Retina (tissue), 1 donor: ENCODE data around the gene SERTAD1.

ENCODE experiments used
- DNase-seq: peaks from one replicate; pipeline ENCODE4 v3.0.0-alpha.2; 2016

Gene SERTAD1

GRCh38 chr19:40398417-40399131, 27.2 kb downstream of the SERTAD1 start:
- peak; percentile 64 for DNase-seq

GRCh38 chr19:40397568-40397906, 28.3 kb downstream of the SERTAD1 start:
- DNase-seq = no peak

DNA sequence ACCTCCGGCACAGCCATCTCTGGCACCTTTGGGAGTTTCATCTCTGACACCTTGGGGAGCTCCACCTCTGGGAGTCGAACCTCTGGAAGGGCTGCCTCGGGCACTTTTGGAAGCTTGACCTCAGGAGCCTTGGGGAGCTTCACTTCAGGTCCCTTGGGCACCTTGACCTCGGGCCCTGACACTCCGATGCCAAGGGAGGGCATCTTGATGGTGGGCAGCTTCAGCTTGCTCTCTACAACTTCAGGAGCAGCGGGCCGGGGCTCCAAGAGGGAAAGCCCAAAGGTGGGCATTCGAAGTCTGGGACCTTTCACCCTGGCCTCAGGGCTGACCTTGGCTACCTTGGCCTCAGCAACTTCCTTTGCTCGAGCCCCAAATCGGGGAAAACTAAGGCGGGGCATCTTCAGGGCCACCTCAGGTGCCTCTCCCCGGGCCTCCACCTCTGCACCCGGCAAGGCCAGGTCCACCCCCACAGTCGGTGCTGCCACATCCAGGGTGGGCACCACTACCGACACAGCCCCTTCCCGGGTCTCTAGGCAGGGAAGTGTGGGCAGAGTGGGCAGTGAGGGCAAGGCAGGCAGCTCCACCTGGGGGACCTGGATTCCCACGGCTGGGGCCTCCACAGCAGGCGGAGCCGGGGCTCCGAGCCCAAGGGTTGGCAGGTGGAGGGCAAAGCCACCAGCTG, 28.8 kb downstream of the SERTAD1 start:
- no peak for DNase-seq

GRCh38 chr19:40395956-40396355, 29.8 kb downstream of the SERTAD1 start:
- no peak for DNase-seq

GRCh38 chr19:40394816-40395210, 31.0 kb downstream of the SERTAD1 start:
- no peak for DNase-seq

DNA sequence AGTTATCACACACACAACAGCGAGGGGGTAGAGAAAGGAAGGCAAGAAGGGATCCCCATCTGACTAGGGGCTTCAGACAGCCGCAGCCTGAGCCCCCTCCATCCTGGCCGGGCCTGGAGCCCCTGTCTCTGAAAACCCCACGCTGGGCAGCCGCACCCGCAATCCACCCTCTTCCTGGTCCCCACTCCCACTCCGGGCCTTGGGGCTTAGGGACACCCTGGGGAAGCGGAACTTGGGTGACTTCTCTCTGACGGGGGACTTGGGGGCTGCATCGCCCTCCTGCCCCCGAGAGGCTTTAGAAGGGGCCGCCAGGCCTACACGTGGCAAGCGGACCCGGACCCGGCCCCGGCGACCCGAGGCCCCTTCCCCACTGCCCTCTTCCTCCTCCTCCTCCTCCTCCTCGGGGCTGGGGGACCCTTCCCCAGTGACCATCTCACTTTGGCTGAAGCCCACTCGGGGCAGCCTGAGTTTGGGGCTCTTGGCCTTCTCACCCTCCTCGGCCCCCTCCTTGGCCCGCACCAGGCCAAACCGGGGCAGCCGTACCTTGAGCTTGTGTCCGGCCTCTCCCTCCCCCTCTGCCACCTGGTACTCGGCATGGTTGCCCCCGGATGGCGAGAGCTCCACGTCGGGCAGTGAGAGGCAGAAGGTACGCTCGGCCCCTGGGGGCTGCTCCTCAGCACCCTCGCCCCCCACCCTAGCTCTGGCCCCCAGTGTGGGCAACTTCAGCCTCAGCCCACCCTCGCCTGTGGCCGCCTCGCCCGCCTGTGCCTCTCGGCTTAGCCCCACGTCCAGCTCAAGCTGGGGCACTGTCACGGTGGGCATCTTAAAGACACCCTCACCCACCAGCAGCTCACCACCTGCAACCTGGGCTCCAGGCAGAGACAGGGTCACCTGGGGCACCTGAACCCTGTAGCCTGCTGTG, 31.6 kb downstream of the SERTAD1 start:
- no peak for DNase-seq

DNA sequence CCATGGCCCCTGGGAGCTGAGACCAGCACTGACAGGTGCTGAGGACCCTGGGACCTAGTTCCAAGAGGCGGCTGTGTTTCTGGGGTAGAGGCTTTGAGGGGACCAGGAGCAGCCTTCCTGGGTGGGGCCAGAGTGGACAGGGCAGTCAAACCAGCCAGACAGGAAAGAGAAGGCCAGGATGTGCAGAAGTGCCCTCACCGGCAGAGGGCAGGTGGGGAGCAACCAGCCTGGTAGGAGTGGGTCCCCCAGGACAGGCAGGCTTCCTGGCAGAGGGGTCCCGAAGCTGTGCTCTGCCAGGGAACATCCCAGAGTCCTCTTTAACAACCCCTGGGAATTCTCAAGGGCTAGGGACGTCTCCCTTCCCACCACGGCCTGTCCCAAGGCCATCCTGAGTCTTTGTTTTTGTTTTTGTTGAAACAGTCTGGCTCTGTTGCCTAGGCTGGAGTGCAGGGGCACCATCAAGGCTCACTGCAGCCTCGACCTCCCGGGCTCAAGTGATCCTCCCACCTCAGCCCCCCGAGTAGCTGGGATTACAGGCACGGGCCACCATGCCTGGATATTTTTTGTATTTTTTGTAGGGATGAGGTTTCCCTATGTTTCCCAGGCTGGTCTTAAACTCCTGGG, 32.8 kb downstream of the SERTAD1 start:
- DNase-seq = no peak

DNA sequence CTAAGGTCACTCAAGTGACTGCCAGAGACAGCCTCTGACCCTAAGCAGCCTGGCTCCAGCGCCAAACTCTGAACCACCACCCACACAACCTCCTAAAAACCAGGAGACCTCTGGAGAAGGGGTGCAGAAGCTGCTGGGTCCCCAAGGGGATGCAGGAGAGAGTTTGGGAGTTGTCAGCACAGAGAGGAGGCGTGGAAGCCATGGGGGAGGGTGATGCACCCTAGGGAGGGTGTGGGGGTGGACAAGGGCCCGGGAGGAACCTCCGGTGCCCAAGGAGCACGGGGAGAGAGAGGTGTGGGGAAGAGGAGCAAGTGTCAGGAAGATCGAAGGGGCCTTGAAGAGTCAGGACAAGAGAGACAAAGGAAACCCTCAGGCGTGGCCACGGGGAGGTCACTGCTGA, 33.7 kb downstream of the SERTAD1 start:
- no peak for DNase-seq

GRCh38 chr19:40390084-40390742, 35.6 kb downstream of the SERTAD1 start, which contains the start of gene HIPK4:
Gene HIPK4 (minus strand): TSS chr19:40390181. CDS start chr19:40389902, 279 bp downstream.
- DNase-seq = no peak

GRCh38 chr19:40389404-40390083, 36.2 kb downstream of the SERTAD1 start:
- DNase-seq = no peak

GRCh38 chr19:40388481-40388880, 37.3 kb downstream of the SERTAD1 start:
- no peak for DNase-seq

DNA sequence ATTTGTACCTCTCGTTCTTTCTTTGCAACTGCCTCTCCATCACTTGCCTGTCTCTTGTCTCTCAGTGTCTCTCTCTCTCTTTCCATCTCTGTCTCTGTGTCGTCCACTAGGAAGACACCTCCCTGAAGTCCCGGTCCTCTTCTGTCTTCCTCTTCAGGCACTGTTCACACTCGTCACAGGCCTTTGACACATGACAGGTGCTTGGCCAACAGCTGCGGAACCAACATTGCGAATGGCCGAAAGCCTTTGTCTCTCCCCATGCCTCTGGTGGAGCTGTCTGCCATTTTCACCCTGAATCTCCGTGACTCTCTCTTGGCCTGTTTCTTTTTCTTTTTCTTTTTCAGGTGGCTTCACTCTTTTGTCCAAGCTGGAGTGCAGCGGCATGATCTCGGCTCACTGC, 38.6 kb downstream of the SERTAD1 start:
- no peak for DNase-seq

GRCh38 chr19:40383668-40384248, 42.0 kb downstream of the SERTAD1 start:
- no peak for DNase-seq

DNA sequence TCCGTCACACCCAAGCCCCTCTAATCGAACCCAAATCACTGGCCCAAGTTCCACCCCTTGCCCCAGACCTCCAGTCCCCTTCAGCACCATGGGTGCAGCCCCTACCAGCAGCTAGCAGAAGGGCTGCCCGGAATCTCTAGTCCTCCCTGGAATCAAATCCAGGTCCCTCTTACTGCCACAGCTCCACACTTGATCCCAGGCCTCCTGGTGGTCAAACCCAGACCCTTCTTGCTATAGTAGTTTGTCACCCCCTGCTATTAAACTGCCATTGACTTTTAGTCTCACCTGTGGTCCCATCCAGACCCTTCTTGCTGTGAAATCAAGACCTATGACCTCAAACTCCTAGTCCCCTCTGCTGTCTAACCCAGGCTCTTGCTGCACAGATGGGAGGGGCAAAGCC, 44.5 kb downstream of the SERTAD1 start:
- no peak for DNase-seq

GRCh38 chr19:40380199-40381037, 45.4 kb downstream of the SERTAD1 start:
- DNase-seq = no peak

GRCh38 chr19:40379446-40380198, 46.2 kb downstream of the SERTAD1 start:
- no peak for DNase-seq

DNA sequence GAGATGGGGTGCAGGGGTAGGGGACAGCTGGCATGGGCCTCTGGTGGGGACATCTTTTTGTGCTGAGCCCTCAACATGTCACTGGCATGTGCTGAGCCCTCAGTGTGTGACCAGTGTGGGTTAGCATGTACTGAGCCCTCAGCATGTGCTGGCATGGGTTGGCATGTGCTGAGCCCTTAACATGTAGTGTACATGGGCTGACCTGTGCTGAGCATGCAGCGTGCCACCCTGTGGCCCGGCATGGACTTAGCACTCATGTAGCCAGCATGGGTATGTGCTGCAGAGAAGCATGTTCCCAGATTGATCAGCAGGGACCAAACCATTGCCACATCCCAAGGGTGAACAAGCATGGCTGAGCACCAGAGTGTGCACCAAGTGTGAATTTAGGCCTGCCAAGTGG, 47.3 kb downstream of the SERTAD1 start:
- no peak for DNase-seq

DNA sequence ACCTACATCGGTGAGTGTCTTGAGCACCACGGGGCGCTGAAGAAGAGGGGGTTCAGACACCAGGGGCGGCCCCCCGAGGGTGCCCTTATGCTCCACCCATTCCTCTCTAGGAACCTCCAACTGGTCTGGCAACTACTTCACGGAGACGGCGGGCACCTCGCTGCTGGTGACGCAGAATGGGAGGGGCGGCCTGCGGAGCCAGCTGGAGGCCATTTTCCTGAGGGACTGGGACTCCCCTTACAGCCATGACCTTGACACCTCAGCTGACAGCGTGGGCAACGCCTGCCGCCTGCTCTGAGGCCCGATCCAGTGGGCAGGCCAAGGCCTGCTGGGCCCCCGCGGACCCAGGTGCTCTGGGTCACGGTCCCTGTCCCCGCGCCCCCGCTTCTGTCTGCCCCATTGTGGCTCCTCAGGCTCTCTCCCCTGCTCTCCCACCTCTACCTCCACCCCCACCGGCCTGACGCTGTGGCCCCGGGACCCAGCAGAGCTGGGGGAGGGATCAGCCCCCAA, 47.9 kb downstream of the SERTAD1 start:
- DNase-seq = no peak

GRCh38 chr19:40376286-40376862, 49.4 kb downstream of the SERTAD1 start:
- no peak for DNase-seq
